ENCODE data around the gene ARID5B.
A peak's percentile ranks its signal among the peaks of the same experiment; 100 is the strongest.

Gene ARID5B

GRCh38 chr10:61939902-61940301, 38.4 kb downstream of the ARID5B start:
- no peak for DNase-seq

GRCh38 chr10:61941202-61941681, 39.7 kb downstream of the ARID5B start:
- DNase-seq, result no peak

- DNase-seq, result peak; percentile 54
Observed at GRCh38 chr10:61942604-61943461, 41.3 kb downstream of the ARID5B start.

GRCh38 chr10:61943674-61944378, 42.3 kb downstream of the ARID5B start:
- DNase-seq, result peak; percentile 81

- no peak for DNase-seq
Observed at GRCh38 chr10:61944410-61945147, 43.1 kb downstream of the ARID5B start.

DNA sequence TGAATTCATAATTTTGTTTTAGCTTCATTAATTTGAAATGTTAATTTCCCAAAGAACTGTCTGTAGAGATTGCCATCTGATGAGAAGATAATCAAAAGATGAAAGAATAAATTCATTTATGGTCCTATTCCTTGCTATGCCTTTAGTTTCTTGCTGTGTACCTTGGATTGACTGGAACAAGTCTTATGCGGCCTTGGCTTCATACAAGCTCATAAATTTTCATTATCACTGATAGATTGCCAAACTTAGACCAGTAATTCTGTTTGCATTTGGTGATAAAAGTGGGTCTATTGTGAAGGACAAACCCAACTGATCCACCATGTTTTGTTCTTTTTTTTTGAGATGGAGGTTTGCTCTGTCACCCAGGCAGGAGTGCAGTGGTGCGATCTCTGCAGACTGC, 48.2 kb downstream of the ARID5B start:
- DNase-seq, result no peak

DNA sequence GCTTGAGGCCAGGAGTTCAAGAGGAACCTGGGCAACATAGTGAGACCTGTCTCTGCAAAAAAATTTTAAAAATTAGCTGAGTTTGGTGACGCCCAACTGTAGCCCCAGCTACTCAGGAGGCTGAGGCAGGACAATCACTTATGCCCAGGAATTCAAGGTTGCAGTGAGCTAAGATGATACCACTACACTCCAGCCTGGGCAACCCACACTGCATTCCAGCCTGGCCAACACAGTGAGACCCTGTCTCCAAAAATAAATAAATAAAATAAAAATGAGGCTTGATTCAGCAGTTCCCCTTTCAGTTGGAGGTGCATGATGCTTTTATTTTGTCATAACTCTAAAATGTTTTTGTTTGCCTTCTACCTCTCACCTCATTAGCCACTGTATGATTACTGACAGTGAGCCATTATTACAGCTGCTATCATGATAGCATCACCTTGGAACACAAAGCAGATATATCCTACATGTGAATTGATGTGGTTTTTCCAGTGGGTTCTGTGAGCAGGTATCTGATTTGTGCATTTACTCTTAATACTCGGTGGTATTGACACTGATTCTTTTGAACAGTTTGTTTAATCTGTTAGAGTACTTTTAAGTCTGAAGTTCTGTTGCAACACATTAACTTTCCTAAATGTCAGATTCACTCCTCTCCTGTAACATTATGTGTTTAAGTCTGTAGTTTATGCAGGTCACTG, 49.1 kb downstream of the ARID5B start:
- no peak for DNase-seq

DNA sequence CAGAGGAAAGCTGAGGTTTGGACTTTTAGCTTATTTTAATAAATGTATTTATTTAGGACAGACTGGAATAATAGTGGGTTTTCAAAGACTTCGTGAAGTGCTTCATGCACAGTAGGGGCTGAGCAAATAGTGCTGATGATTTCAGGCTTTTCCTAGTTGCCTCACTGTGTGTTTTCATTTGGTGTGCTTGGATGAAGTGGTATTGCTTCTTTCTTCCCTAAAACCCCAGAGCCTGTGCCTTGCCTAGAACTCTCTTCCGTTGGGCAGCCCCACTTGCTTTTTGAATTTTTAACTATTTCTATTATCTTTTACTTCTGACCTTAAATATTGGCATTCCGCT, 49.6 kb downstream of the ARID5B start:
- DNase-seq, result no peak

DNA sequence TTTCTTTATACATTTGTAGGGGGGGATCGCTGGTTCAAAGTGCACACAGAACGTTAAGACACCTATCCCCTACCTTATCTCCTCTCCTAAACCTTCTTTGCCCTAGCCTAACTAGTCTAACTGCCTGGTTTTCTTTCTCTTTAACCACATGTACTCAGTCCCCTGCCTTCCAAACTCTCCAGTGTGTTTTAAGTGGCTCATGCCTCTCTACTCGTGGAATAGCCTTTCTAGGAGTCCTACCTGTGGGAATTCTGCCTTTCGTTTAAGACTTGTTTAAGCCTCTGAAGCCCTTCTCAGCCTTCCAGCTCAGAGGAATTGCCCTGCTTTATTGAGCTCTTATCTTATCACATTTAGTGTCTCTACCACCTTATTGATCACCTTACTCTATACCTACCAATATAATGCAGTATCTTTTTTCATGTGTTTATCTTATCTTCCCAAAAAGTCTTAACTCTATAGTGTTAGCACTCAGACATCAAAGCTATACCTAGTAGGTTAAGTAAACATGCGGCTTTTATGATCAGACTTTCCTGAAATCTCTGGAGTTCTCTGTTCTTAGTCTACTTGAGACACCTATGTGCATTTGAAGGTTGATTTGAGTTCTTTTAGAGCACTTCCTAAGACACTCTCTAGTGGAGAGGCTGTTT, 50.7 kb downstream of the ARID5B start:
- DNase-seq, result no peak

DNA sequence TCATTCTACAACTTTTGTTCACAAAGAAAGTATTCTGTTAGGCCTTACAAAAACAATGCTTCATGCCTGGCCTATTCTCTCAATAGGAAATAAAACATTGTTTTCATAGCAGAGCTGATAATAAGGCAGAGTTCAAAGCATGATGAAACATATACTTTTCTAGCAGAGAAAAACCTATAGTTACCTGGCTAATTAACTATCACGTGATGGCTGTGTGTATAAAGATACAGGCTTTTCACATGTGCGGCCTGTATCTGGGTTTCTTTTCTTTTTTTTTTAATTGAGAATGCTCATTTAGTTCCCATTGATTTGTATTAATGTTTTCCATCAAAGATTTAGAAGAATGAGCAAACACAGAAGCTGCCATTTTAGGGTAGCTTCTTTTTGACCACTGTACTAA, 51.7 kb downstream of the ARID5B start:
- DNase-seq, result no peak

DNA sequence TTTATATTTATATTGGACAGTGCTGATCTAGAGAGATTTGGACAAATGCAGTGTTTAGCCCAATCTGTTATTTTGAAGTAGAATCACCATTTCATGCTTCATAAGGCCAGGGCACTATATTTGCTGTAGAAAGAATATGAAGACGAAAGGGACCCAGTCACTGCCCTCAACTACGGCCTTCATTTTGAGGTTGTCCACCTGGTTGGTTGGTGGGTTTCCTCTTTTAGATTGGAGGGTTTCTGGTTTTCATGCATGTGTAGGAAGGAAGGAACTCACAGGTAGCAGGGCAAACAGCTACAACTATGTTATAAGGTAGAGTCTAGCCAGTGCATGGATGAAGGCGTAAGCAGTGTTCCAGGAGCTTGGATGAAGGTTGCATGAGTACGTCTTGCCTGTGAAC, 56.3 kb downstream of the ARID5B start:
- DNase-seq, result no peak

GRCh38 chr10:61958311-61958710, 56.8 kb downstream of the ARID5B start:
- no peak for DNase-seq

DNA sequence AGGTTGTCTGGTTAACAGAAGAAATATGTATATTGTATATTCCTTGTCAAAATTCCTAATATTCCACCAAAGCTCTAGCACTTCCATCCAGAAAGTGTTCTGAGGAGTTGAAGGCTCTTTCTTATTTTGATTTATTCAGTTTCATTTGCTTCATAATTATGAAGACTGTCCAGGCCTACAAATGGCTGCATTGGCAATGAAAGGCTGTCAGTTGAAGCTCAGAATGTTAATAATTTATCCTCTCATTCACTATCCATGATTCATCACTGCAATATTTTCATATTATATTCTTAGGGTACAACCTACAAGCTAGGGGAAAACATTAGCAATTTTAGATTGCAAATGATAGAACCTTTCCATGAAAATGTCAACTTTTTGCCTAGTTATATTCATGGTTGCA, 57.3 kb downstream of the ARID5B start:
- DNase-seq, result no peak

DNA sequence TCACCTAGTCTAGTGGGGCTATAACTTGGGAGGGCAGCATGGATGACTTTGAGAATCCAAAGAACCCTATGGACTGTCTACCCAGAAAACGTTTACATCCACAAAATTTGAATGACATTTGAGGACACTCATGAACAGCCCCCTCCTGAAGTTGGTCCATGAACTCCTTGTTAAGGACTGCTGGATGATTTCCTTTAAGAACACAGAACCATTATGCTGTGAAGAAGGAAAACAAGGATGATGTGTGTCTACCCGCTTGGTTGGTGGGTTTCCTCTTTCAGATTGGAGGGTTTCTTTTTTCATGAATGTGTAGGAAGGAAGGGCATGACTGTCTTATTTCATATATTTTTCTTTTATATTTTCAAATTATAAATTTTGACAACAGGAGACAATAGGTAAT, 58.3 kb downstream of the ARID5B start:
- DNase-seq, result no peak

DNA sequence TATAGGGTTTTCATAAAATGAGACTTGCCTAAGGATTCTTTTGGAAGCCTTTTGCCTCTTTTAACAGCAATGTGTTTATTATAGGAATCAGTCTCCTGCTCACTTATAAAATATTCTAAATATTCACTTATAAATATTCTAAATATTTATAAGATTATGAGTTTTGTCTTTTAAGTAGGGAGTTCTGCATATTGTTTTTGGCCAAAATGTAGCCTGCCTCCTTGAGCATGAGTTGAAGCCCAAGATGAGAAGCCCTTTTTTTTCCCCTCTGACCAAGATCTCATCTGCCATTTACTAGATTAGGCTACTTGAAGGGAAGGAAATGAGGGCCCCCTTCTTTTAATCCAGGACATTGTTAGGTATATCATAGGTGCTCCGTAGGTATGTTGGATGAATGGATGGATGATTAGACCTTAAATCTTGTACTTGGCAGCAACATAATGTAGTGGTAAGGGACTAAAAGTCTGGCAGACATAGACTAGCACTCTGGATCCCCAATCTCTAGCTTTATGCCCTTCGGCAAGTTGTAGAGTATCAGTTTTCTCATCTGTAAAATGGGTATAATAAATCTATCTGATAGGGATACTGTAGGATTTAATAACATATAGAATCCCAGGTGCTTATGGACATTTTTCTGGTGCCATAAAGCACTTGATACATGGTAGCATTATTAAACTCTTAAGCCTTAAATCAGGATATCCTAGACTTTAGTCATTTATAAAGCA, 59.1 kb downstream of the ARID5B start:
- no peak for DNase-seq

- DNase-seq, result peak; percentile 77
Observed at GRCh38 chr10:61961278-61961677, 59.8 kb downstream of the ARID5B start.

DNA sequence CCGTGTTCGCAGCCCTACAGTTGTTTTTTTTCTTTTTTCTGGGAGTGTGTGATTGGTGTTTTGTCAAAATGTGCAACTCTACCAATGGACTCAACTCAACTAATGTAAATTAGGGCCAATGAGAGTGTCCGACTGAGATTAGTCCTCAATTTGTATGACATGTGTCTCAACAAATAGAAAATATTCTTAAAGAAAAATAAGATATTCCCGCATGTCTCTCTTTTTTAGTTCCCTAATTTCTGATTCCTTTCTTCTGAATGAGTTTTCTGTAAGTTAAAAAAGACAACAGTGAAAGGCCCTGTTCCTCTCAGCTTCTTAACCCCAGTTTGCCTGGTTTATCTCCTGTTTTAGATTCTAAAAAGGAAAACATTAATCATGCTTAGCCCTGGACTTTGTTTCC, 61.5 kb downstream of the ARID5B start:
- no peak for DNase-seq

GRCh38 chr10:61963669-61964058, 62.2 kb downstream of the ARID5B start:
- no peak for DNase-seq

GRCh38 chr10:61964059-61964709, 62.7 kb downstream of the ARID5B start:
- no peak for DNase-seq

DNA sequence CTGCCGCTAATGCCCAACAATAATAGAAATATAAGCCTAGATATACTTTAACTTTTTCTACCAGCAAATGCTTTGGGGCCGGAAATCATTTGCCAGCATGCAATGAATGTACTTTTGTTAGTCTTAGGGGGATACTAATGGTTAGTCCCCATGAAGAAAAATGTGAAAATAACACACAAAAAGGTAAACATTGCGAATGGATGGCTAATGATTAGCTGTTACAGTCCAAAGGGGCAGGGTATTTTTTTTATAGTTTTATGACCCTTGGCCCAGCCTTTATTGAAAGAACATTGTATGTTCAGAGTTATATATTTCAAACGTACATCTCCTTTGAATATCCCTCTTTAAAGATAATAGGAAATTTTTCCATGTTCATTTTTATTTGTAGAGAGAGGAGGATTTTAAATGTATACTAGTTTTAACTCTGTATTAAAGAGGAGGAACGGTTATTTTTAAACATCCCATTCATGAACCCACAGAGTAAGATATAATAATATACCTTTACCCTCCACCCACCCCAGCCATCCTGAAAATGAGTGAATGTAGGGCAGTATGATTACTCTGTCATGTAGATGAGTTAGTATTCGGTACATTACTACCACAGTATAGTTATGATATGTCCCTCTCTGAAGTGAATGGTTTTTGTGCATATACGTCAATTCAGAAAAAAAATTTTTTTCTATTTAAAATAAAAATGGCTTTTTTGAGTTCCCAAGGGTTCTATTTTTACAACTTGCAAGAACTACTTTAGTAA, 63.6 kb downstream of the ARID5B start:
- DNase-seq, result peak; percentile 43
